GM18867 (cell line): ENCODE results near the gene MCM9.

Source experiments
- ATAC-seq: cut with Tn5 transposase; IDR thresholded peaks from one replicate; pipeline ENCODE4 v1.9.1; 2021; ENCODE audit warnings: mild to moderate bottlenecking, moderate library complexity; ENCODE audit not compliant: unreplicated experiment

MCM9 gene

DNA sequence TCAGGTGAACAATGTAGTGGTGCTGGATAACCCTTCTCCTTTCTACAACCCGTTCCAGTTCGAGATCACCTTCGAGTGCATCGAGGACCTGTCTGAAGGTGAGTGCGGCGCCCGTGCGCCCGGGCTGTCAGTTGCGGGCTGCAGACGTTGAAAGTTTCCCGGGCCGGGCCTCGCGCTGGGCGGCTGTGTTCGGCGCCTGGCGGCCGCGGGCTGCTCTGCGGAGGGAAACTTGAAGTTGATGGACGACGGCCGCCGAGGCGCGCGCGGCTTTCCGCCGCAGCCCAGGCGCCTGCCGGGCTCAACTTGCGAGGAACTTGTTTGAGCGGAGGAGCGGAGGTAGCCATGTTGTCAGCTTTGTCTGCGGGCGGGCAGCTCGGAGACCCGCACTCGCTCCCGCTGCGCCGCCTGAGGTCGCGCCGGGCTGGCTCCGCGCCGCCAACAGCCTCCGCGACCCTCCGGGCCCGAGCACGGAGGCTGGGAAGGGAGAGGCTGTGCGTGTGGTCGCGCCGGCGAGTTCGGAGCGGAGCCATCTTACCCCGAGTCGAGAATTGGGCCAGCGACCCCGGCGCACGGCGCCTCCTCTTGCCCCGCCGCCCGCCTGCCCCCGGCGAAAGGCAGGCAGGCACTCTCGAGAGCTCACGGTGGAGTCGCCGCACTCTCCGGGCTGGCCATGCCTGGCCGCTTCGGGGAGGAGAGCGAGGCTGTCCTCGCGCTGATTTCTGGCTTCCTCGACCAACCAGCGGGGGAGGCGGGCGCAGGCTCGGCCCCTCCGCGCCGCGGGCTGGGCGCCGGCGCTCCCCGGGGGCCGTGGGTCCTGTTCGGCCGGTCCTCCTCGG, 40.3 kb downstream of the MCM9 start:
- ATAC-seq: peak; percentile 42

DNA sequence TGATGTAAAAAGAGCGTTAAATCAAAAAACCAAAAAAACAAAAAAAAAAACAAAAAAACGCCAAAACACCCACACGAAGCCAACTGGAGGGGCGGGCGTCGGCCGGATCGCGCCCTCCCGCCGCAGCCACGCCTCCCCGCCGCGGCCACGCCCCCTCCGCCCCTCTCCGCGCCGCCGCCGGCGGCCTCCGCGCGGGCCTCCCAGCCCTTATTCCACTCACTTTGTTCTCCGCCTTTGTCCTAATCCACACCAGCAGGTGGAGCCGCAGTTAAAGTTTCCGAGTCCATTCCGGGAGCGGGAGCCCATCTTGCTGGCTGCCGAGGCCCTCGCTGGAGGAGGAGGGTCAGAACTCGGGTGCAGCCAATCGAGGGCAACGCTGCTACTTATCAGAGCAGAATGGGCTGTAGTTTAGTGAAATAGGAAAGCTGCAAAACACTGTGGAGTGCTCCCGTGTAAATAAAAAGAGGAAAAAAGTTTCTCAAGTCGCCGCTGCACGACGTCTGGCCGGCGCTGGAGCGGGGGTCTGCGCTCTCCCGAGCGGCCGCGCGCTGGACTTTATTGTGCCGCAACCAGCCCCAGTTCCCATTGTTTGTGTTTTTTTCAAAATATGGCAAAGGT, 41.0 kb downstream of the MCM9 start, which contains the start of gene ASF1A:
Gene ASF1A (plus strand): TSS at position 346 of the 618 bp plus-strand sequence. CDS start 262 bp downstream, at position 608.
- ATAC-seq: peak; percentile 63

DNA sequence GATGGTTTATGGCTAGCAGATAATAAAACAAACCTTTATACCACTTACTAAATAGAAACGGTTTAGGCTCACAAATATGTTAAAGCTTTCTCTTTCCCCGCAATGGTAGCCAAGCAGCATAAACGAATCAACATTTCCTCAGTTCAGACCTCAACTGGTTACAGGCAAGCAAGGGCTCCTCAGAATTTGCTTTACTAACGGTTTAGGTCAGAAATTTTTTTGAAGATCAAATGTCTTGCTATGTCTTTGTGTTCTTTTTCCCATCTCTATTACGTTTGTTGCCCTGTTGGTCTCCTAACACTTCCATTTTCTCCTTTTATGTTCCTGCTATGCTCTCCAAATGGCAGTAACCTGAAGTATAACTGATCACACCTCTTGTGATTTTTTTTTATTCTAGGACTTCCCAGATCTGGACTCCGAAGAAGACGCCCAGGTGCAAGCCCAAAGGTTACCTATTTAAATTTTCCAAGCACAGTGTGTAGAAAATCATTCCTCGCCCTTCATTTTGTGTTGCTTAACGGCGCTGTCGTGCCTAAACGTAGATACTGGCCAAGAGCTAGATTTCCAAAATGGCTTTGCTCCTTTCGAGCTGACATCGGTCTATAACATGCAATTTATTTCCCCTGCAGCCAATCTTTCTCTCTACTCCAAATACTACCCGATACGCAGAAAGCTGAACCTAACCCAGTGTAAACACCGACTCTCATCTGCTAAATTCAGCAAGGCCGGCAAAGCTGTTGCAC, 41.7 kb downstream of the MCM9 start:
- ATAC-seq: peak; percentile 9

DNA sequence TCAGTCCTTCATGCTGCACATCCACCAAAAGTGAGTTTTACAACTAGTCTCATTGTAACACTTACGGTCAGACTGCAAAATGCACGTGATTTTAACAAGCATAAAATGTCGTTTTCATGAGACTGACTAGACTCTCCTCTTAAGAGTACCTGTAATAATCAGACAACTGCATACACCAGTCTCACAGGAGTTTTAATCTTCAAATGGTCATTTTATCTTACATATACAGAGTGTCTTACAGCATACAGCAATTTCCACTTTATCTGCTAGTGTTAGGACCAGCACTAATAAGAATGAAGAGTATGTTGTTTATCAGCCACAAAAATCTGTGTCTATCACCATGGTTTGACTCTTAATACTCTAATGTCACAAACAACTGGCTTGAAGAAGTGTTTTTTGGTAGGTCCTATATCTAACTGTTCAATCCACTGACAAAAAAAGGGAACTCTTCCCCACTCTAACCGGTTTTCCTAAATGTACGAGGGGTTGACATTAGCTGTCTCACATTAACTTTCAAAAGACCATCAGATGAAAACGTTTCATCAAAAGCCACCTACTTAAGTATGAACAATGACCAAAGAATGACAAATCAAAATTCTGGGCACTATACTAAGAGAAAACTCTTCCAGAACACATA, 42.5 kb downstream of the MCM9 start:
- no peak for ATAC-seq

DNA sequence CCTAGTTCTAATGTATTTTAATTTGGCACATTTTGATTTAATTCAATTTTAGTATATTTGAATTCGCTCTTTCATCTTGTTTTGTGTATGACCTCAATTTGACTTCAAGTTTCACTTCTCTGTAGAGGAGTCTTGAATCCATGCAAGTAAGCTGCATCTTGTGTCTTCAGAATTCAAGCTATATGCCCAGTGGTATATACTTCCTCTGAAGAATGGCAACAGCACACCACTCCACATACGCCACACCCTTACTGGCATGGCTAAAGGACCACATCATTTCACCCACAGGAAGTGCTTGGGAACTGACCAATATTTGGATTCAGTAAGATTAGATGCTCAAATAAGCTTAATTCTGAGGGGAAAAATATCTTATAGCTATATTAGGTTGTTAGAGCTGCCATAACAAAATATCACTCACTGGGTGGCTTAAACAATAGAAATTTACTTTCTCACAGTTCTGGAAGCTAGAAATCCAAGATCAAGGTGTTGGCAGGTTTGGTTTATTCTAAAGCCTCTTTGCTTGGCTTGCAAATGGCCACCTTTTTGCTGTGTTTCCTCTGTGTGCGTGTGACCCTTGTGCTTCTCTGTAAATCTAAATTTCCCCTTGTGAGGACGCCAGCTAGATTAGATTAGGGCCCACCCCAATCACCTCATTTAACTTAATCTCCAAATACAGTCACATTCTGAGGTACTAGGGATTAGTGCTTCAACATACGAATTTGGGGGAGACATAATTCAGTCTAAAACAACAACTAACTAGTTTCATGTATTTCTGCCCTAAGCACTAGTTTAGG, 43.8 kb downstream of the MCM9 start:
- ATAC-seq: peak; percentile 23

DNA sequence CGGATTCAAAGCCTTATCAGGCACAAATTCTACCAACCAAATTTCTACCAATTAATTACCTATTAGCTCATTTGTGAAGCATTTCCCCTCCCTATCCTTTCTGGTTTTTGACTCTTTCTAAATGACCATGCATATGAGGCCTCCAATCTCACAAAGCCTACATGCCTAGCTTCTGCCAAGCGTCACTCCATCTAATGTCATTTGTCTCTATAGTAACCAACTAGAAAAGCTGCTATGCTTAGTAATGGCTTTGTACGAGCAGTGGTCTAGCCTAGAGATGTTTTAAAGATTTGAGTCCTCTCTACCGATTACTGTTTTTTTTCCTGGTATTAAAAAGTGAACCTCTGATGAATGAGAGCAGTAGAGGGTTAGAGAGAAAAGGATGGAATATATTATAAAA, 45.8 kb downstream of the MCM9 start:
- no peak for ATAC-seq

DNA sequence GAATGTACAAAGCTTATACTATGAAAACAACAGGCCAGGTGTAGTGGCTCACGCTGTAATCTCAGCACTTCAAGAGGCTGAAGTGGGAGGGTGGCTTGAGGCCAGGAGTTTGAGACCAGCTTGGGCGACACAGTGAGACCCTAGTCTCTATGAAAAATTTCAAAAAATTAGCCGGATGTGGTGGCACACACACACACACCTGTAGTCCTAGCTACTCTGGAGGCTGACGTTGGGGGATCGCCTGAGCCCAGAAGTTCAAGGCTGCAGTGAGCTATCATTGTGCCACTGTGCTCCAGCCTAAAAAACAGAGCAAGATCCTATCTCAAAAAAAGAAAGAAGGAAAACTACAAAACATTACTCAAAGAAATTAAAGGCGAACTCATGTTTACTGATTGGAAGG, 48.3 kb downstream of the MCM9 start:
- no peak for ATAC-seq

DNA sequence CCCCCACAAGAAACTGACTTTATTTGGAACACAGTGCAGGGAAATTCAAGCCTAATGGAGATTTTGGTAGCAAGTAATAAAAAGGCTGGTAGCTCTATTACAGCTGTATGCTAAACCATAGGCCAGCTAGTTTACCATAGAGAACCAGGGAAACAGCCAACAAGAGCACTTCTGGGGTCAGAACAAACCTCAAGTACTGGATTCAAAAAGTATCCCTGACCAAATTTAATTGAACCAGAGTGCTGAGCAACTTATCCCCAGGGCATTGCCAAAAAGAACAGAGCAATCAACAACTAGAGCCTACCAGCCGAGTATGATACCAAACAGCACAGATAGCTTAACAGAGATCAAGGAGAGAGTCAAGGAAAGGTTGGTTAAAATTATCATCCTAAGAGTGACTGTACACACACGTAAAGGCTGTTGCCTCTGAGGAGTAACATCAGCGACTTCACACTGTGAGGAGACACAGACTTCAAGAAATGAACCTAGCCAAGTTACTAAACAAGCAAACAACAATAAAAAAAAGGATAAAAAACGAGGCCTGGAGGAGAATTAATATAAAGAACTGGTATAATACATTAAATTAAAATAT, 52.5 kb downstream of the MCM9 start:
- no peak for ATAC-seq

DNA sequence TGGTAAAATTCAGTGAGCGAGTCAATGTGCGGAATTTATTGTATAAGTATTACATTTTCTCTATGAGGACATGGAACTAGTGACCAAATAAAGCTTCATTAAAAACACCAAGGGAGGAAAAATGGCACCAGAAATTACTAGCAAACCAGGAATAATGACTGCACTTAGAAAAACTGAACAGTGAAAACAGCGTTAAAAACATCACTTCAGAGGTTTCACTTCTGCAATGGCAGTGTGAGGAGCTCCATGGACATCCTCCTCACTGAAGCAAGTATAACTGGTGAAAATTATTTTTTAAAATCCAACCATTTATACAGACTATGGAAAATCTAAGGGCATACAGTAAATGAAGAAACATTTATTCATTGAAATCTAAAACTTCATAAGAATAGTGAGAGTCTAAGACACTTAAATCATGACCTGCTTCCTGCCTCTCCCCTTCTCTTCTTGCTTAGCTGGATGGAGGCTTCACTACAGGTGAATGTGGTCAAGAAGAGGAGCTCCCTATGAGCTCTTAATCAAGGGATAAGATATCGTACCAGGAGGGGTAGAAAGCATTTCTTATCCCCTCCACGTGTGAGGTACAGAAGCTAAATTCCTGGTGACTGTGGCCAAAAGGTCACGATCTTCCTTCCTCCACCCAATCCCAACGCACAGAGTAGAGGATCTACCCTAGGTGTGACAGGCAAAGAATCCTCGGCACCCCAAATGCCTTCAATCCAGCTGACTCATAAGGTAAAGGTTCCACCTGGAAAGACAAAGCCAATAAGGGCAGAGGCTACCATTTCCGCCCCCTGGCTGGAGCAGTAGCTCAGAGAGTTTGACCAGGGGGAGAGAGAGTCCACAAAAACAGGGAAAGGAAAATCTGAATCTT, 53.3 kb downstream of the MCM9 start:
- ATAC-seq: peak; percentile 93

DNA sequence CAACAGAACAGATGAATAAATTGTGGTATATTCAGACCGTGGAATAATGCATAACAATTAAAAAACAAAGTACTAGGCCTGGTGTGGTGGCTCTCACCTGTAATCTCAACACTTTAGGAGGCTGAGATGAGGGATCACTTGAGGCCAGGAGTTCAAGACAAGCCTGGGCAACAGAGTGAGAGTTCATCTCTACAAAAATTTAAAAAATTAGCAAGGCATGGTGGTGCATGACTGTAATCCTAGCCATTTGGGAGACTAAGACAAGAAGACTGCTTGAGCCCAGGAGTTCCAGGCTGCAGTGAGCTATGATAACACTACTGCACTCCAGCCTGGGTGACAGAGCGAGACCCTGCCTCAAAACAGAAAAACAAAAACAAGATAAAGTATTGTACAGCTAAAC, 57.2 kb downstream of the MCM9 start:
- no peak for ATAC-seq

DNA sequence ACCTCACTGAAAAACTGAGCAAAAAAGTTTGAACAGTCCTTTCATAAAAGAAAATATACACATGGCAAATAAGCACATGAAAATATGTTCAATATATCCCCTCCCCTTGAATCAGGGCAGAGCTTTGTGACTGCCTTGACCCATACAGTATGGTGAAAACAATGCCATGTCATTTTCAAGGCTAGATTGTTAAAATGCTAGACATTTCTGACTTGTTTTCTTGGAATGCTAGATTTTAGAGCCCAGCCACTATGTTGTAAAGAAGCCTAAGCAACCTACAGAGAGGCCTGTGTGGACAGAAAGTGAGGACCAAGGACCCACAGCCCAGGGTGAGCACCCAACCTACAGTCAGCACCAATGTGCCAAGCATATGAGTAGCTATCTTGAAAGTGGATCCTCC, 58.1 kb downstream of the MCM9 start:
- no peak for ATAC-seq

DNA sequence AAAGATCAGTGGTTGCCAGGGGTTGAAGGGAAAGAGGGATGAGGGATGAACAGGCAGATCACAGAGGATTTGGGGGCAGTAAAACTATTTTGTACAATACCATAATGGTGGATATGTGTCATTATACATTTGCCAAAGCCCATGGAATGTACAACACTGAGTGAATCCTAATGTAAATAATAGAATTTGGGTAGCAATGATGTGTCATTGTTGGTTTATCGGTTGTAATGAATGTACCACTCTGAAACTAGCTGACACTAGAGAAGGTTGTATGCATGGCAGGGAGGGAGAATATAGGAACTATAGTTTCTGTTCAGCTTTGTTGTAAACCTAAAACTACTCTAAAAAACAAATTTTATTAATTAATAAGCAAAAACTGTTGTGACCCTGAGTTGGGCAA, 58.8 kb downstream of the MCM9 start:
- no peak for ATAC-seq

DNA sequence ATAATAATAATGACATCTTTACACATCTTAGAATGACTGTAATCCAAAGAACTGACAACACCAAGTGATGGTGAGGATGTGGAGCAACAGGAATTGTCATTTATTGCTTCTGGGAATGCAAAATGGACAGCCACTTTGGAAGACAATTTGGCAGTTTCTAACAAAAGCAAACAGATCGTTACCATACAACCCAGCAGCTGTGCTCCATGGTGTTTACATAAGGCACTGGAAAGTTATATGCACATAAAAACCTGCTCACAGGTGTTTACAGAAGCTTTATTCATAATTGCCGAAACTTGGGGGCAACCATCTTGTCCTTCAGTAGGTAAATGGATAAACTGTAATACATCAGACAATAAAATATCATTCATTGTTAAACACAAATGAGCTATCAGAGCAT, 59.3 kb downstream of the MCM9 start:
- no peak for ATAC-seq

DNA sequence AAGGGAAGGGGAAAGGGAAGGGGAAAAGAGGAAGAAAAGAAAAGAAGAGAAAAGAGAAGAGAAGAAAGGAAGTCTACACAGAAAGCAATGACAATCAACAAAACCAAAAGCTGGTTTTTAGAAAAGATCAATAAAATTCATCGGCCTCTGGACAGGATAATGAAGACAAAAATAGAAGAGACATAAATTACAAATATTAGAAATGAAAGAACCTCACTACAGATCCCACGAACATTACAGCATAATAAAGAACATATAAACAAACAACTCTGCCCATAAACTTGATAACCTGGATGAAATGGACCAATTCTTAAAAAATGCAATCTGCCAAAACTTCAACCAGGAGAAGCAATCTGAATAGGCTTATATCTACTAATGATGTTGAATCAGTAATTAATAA, 61.7 kb downstream of the MCM9 start:
- ATAC-seq: no peak

DNA sequence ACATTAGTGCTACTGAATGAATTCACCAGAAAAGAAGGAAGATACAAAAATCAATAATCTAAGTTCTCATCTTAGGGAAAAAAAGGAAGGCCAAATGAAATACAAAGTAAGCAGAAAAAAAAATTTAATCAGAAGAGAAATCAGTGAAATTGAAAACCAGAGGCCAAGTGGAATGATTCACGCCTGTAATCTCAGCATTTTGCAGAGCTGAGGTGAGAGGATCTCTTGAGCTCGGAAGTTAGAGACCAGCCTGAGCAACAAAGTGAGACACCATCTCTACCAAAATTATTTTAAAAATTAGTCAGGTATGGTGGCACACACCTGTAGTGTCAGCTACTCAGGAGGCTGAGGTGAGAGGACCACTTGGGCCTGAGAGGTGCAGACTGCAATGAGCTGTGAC, 62.2 kb downstream of the MCM9 start:
- ATAC-seq: no peak

DNA sequence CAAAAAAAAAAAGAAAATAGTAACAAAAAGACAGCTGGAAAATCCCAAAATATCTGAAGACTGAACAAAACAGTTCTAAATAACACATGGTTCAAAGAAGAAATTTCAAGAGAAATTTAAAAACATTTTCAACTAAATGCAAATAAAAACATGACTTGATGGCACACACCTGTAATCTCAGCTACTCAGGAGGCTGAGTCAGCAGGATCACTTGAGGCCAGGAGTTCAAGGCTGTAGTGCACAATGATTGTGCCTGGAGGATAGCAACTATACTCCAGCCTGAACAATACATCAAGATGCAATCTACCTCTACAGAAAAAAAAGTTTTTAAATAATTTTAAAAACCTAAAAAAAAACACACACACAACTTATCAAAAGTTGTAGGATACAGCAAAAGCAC, 62.6 kb downstream of the MCM9 start:
- ATAC-seq: no peak

DNA sequence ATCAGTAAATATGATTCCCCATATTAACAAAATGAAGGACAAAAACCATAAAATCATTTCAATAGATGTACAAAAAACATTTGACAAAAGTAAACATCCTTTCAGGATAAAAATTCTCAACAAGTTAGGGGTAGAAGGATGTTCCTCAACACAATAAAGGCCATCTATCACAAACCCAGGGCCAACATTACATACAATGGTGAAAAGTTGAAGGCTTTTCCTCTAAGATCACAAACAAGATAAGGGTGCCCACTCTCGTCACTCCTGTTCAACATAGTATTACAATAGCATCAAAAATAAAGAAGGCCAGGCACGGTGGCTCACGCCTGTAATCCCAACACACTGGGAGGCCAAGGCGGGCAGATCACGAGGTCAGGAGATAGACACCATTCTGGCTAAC, 63.6 kb downstream of the MCM9 start:
- no peak for ATAC-seq

DNA sequence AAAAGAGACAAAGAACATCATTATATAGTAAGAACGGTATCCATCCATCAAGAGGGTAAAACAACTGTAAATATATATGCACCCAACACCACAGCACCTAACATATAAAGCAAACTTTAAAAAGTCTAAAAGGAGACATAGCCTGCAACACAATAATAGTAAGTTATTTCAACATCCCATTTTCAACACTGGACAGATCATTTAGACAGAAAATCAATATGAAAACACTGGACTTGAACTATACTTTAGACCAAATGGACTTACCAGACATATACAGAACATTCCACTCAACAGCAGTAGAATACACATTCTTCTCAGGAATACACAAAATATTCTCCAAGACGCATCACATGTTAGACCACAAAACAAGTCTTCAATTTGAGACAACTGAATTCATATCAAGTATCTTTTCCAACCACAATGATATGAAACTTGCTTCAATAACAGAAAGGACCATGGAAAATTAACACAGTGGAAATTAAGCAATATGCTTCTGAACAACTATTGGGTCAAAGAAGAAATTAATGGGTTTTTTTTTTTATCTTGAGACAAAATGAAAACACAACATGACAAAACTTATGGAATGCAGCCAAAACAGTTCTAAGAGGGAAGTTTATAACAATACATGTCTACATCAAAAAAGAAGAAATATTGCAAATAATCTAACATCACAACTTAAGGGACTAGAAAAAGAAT, 64.9 kb downstream of the MCM9 start:
- ATAC-seq: no peak

DNA sequence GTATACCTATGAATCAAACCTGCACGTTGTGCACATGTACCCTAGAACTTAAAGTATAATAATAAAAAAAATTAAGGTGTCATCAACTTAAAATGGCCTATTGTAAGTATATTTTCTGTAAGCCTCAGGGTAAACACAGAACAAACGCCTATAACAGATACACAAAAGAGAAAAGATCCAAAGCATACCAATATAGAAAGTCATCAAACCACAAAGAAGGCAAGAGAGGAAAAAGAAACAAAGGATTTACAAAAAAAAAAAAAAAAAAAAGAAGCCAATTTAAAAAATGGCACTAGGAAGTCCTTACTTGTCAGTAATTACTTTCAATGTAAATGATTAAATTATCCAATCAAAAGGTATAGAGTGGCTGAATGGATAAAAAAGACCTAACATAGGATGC, 65.6 kb downstream of the MCM9 start:
- ATAC-seq: no peak
